H1 (cell line): ENCODE results near the gene ZNF581. TPM values are rescaled to one million over a fixed set of nuclear protein-coding genes. Genes with fewer than 3 reads are reported as not detected.

Experiments used
- CTCF ChIA-PET: fragments of 300-600 bp; sonication (Branson Sonifier 250); formaldehyde crosslinking; loops from one replicate; lab custom pipeline; 2021; ENCODE audit not compliant: partially characterized antibody; lab: Charles Lee
- POLR2A ChIA-PET: fragments of 300-600 bp; sonication (Branson Sonifier 250); formaldehyde crosslinking; loops from one replicate; lab custom pipeline; 2021; ENCODE audit warnings: inconsistent platforms; ENCODE audit not compliant: partially characterized antibody; lab: Charles Lee
- DNase-seq, 2 experiments: peaks; one replicate each; pipeline versions ENCODE4 v3.0.0 to v3.0.0-alpha.2; 2010 to 2022; ENCODE audit warnings: low spot score in 2 of 2, low read depth in 1 of 2, mixed read lengths in 1 of 2
- FAIRE-seq: peaks from 2 replicates; lab custom pipeline; 2011; peaks lifted over from hg19 to GRCh38; lab: Jason Lieb, UNC
- H2AFZ ChIP-seq: 2 replicates; pipeline ENCODE4 v1.8.1; 2012; ENCODE audit warnings: low read length, inconsistent platforms
- H2AK5ac ChIP-seq: 2 replicates; pipeline ENCODE4 v1.6.1; 2013; ENCODE audit warnings: low read depth, low read length
- H2BK120ac ChIP-seq: replicated peaks from 2 replicates; pipeline ENCODE3; 2013; ENCODE audit warnings: low read depth, low read length, inconsistent platforms
- H2BK12ac ChIP-seq: 2 replicates; pipeline ENCODE4 v1.6.1; 2013; ENCODE audit warnings: low read depth, low read length
- H2BK15ac ChIP-seq: 2 replicates; pipeline ENCODE4 v1.6.1; 2013; ENCODE audit warnings: low read length
- H2BK20ac ChIP-seq: 2 replicates; pipeline ENCODE4 v1.6.1; 2013; ENCODE audit warnings: low read length
- H2BK5ac ChIP-seq: 2 replicates; pipeline ENCODE4 v1.6.1; 2013; ENCODE audit warnings: low read depth, low read length
- H3K14ac ChIP-seq: 2 replicates; pipeline ENCODE4 v1.6.1; 2013; ENCODE audit warnings: inconsistent platforms; ENCODE audit not compliant: insufficient read length
- H3K18ac ChIP-seq: 2 replicates; pipeline ENCODE4 v1.6.1; 2013; ENCODE audit warnings: low read length; ENCODE audit errors: extremely low read depth
- H3K23ac ChIP-seq: 2 replicates; pipeline ENCODE4 v1.6.1; 2013; ENCODE audit warnings: inconsistent platforms; ENCODE audit not compliant: insufficient read length
- H3K23me2 ChIP-seq: 2 replicates; pipeline ENCODE4 v1.6.1; 2013; ENCODE audit warnings: low read depth, low read length
- H3K27ac ChIP-seq: 2 replicates; pipeline ENCODE4 v1.6.1; 2011; ENCODE audit warnings: low read depth, low read length, inconsistent platforms
- H3K27me3 ChIP-seq, 4 experiments: replicated peaks in 1 of 4; 1 replicate in 1 of 4; 2 replicates in 3 of 4; pipeline versions ENCODE4 v1.6.1 to v1.8.1; 2011 to 2013; ENCODE audit warnings: low read length in 3 of 4, mild to moderate bottlenecking in 3 of 4, inconsistent platforms in 2 of 4, mixed read lengths in 2 of 4, moderate library complexity in 1 of 4; ENCODE audit not compliant: control insufficient read depth in 3 of 4, insufficient read depth in 3 of 4; ENCODE audit errors: extremely low read depth in 1 of 4
- H3K36me3 ChIP-seq, 4 experiments: 2 replicates each; pipeline versions ENCODE4 v1.6.1 to v1.8.1; 2011 to 2013; ENCODE audit warnings: mild to moderate bottlenecking in 4 of 4, low read length in 3 of 4, moderate library complexity in 2 of 4, control low read depth in 1 of 4, inconsistent platforms in 1 of 4; ENCODE audit not compliant: insufficient read depth in 4 of 4, control insufficient read depth in 2 of 4
- H3K4ac ChIP-seq: replicated peaks from 2 replicates; pipeline ENCODE3; 2013; ENCODE audit warnings: low read length, low read depth, mixed read lengths, inconsistent platforms; ENCODE audit not compliant: insufficient read length
- H3K4me1 ChIP-seq, 4 experiments: replicated peaks in 1 of 4; 1 replicate in 1 of 4; 2 replicates in 3 of 4; pipeline versions ENCODE4 v1.6.1 to v1.8.1; 2011 to 2013; ENCODE audit warnings: low read length in 3 of 4, inconsistent platforms in 2 of 4, mixed read lengths in 1 of 4; ENCODE audit not compliant: insufficient read depth in 4 of 4, control insufficient read depth in 3 of 4
- H3K4me2 ChIP-seq, 2 experiments: 2 replicates each; pipeline versions ENCODE4 v1.6.1 to v1.8.1; 2011 to 2013; ENCODE audit warnings: low read depth in 2 of 2, low read length in 2 of 2, control low read depth in 1 of 2, inconsistent platforms in 1 of 2, mild to moderate bottlenecking in 1 of 2; ENCODE audit not compliant: insufficient read depth in 1 of 2
- H3K4me3 ChIP-seq, 4 experiments: fragments of 200-600, 300-600 bp in 1 of 4; sonication (generic), shearing (Covaris generic), sonication (Bioruptor Twin) in 1 of 4; 2 replicates each; pipeline versions ENCODE4 v1.5.1 to v1.8.1; 2011 to 2016; ENCODE audit warnings: low read length in 4 of 4, low read depth in 3 of 4, control low read depth in 2 of 4, inconsistent platforms in 2 of 4, mild to moderate bottlenecking in 2 of 4, mixed read lengths in 1 of 4, moderate library complexity in 1 of 4; ENCODE audit not compliant: insufficient read depth in 2 of 4; ENCODE audit errors: extremely low read depth in 1 of 4
- H3K56ac ChIP-seq: replicated peaks from 2 replicates; pipeline ENCODE3; 2013; ENCODE audit warnings: low read depth, mild to moderate bottlenecking, mixed read lengths, low read length, inconsistent platforms; ENCODE audit not compliant: insufficient read length
- H3K79me1 ChIP-seq: 2 replicates; pipeline ENCODE4 v1.6.1; 2013; ENCODE audit warnings: low read depth, low read length, control low read depth
- H3K79me2 ChIP-seq, 2 experiments: 2 replicates each; pipeline versions ENCODE4 v1.6.1 to v1.8.1; 2012 to 2013; ENCODE audit warnings: low read length in 2 of 2, mild to moderate bottlenecking in 2 of 2, inconsistent platforms in 1 of 2; ENCODE audit not compliant: insufficient read depth in 2 of 2, control insufficient read depth in 1 of 2
- H3K9ac ChIP-seq, 4 experiments: replicated peaks in 1 of 4; 1 replicate in 1 of 4; 2 replicates in 3 of 4; pipeline versions ENCODE4 v1.6.1 to v1.8.1; 2011 to 2013; ENCODE audit warnings: low read depth in 3 of 4, low read length in 3 of 4, control low read depth in 2 of 4, mild to moderate bottlenecking in 2 of 4, moderate library complexity in 2 of 4, inconsistent platforms in 1 of 4; ENCODE audit errors: extremely low read depth in 1 of 4
- H3K9me3 ChIP-seq, 2 experiments: 2 replicates each; pipeline versions ENCODE4 v1.6.1 to v1.8.1; 2012 to 2013; ENCODE audit warnings: mild to moderate bottlenecking in 2 of 2, moderate library complexity in 2 of 2, control low read depth in 1 of 2, inconsistent platforms in 1 of 2, low read depth in 1 of 2, low read length in 1 of 2, mixed read lengths in 1 of 2; ENCODE audit not compliant: insufficient read depth in 2 of 2
- H4K20me1 ChIP-seq, 2 experiments: replicated peaks in 1 of 2; 2 replicates each; pipeline versions ENCODE3 to v1.8.1; 2011 to 2013; ENCODE audit warnings: inconsistent platforms in 2 of 2, low read length in 2 of 2, mild to moderate bottlenecking in 1 of 2; ENCODE audit not compliant: insufficient read depth in 2 of 2, control insufficient read depth in 1 of 2
- H4K5ac ChIP-seq: 2 replicates; pipeline ENCODE4 v1.6.1; 2013; ENCODE audit warnings: low read length, low read depth, mixed read lengths, inconsistent platforms; ENCODE audit not compliant: insufficient read length
- H4K8ac ChIP-seq: 2 replicates; pipeline ENCODE4 v1.8.0; 2013; ENCODE audit warnings: mild to moderate bottlenecking, moderate library complexity, low read length, inconsistent platforms; ENCODE audit not compliant: insufficient read depth; ENCODE audit errors: extremely low read depth
- H4K91ac ChIP-seq: replicated peaks from 2 replicates; pipeline ENCODE3; 2013; ENCODE audit warnings: low read length, mixed read lengths, inconsistent platforms; ENCODE audit not compliant: insufficient read length
- CHD1 ChIP-seq: IDR thresholded peaks from 2 replicates; pipeline ENCODE4 v1.6.1; 2012; ENCODE audit warnings: low read depth, low read length, improper control_type of control experiment
- EP300 ChIP-seq, 2 experiments: IDR thresholded peaks; 1 replicate in 1 of 2; 2 replicates in 1 of 2; pipeline ENCODE4 v1.6.1; 2011 to 2012; ENCODE audit warnings: low read depth in 2 of 2, low read length in 2 of 2, mild to moderate bottlenecking in 2 of 2, borderline replicate concordance in 1 of 2, inconsistent platforms in 1 of 2, moderate library complexity in 1 of 2
- JUN ChIP-seq: IDR thresholded peaks from 2 replicates; pipeline ENCODE4 v1.6.1; 2011; ENCODE audit warnings: low read depth, mild to moderate bottlenecking, improper control_type of control experiment, low read length
- KDM5A ChIP-seq: fragments of 200-600 bp; IDR thresholded peaks from 2 replicates; pipeline ENCODE4 v1.7.1; 2012; ENCODE audit warnings: mild to moderate bottlenecking, low read length, inconsistent platforms, mixed read lengths
- MAFK ChIP-seq: IDR thresholded peaks from 2 replicates; pipeline ENCODE4 v1.6.1; 2012; ENCODE audit warnings: low read depth, mild to moderate bottlenecking, improper control_type of control experiment, low read length
- POU5F1 ChIP-seq: IDR thresholded peaks from 2 replicates; pipeline ENCODE4 v1.6.1; 2011; ENCODE audit warnings: low read depth, mild to moderate bottlenecking, low read length, moderate library complexity
- SIN3A ChIP-seq, 2 experiments: IDR thresholded peaks in 1 of 2; conservative IDR thresholded peaks in 1 of 2; 2 replicates each; pipeline ENCODE4 v1.6.1; 2011 to 2012; ENCODE audit warnings: low read length in 2 of 2, improper control_type of control experiment in 1 of 2, low read depth in 1 of 2, mild to moderate bottlenecking in 1 of 2
- SIRT6 ChIP-seq: IDR thresholded peaks from one replicate; pipeline ENCODE4 v1.7.1; 2012; ENCODE audit warnings: low read length, inconsistent platforms
- SP1 ChIP-seq: IDR thresholded peaks from 2 replicates; pipeline ENCODE4 v1.6.1; 2011; ENCODE audit warnings: low read depth, low read length
- SRF ChIP-seq: IDR thresholded peaks from 2 replicates; pipeline ENCODE4 v1.6.1; 2011; ENCODE audit warnings: mild to moderate bottlenecking, low read depth, low read length, moderate library complexity
- TCF12 ChIP-seq: IDR thresholded peaks from 2 replicates; pipeline ENCODE4 v1.6.1; 2011; ENCODE audit warnings: low read depth, mild to moderate bottlenecking, low read length
- WGBS, 2 experiments: shearing (Covaris generic) in 1 of 2; methylation state at CpG; one replicate each; pipeline versions ENCODE4 v1.1.6 to v1.1.7; 2013 to 2015; ENCODE audit warnings: low lambda C conversion rate in 2 of 2, mixed read lengths in 2 of 2, inconsistent platforms in 1 of 2, low coverage in 1 of 2, missing lambda C conversion rate in 1 of 2; ENCODE audit not compliant: insufficient replicate concordance in 2 of 2, insufficient coverage in 1 of 2, insufficient read length in 1 of 2; ENCODE audit errors: extremely low coverage in 1 of 2, missing lambda C conversion rate in 1 of 2; 5-methylcytosine and 5-hydroxymethylcytosine counted together
- polyA plus RNA-seq, 7 experiments: library from polyadenylated mRNA; depleted of rRNA in 3 of 7; stranded (reverse) in 5 of 7; unstranded in 2 of 7; fragments of >200 nt in 5 of 7; fragments of 200-250 nt in 2 of 7; gene quantifications; 1 replicate in 5 of 7; 2 replicates in 1 of 7; 4 replicates in 1 of 7; pipeline versions ENCODE4 v1.2.1 to v1.2.3, GENCODE V29; 2011 to 2013; ENCODE audit warnings: missing spikeins in 2 of 7, mixed read lengths in 2 of 7
- total RNA-seq: library from RNA; stranded (reverse); fragmentation: NEBNext Ultra II Directional; extraction: Animal tissue kit (Norgen Biotek cat#: 25700); gene quantifications from 2 replicates; pipeline ENCODE4 v1.2.1, GENCODE V29; 2021
- TF ChIP-seq, protein P1 (sequence below): IDR thresholded peaks from 2 replicates; pipeline ENCODE4 v1.6.1; 2012; ENCODE audit warnings: inconsistent platforms

Gene ZNF581
- total and polyA plus RNA-seq, 2 of the 8 experiments (the other 6 are each of a cell fraction or from before 2014, with no cell fraction given): 73.0 to 76.1 TPM

DNA sequence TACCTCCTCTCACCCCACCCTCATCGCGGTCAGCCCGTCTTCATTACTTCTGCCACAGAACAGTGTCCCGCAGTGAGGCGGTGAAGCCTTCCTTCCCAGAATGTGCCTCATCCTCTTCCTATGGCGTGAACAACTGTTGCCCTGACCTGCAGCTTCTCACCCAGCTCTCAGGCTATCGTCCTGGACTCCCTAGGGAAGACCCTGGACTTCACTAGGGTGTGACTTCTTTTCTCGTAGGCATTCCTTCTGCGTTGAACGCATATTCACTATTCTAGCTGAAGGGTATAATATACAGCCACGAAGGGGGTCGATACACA is 37.0 kb upstream of the ZNF581 start:
- Histone ChIP-seq H3K4me2 (peak overlapping the region; percentile 61 to 93), H3K23ac (no peak overlapping the region), H4K20me1 (peaks cover 2 to 24% of the 10 kb centered on the region in 2 experiments), H2BK120ac (no peak overlapping the region), H2BK15ac (no peak overlapping the region; the same call in 1 of the 2 replicates), H3K79me1 (peaks cover 4% of the 10 kb centered on the region; the same call in 1 of the 2 replicates), H3K14ac (no peak overlapping the region), H2BK5ac (0 out of 2 replicates have a peak overlapping the region, but pooled peaks have one; percentile 67), H3K23me2 (peaks cover 10% of the 10 kb centered on the region), H3K27me3 (no peaks in the 10 kb centered on the region), H3K56ac (no peak overlapping the region), H4K91ac (no peak overlapping the region), H4K5ac (peak overlapping the region; percentile 37), H3K27ac (no peak overlapping the region), H3K9ac (peak overlapping the region; percentile 13 to 66 (median 58); a peak in 6 of 7 replicates), H3K18ac (no peak overlapping the region; the same call in 1 of the 2 replicates), H3K36me3 (peaks cover 0 to 3% (median 0%) of the 10 kb centered on the region in 4 experiments; a peak in 1 of 8 replicates), H4K8ac (no peak overlapping the region), H3K4ac (no peak overlapping the region), H2AK5ac (no peak overlapping the region), H3K79me2 (peaks cover 0 to 8% of the 10 kb centered on the region in 2 experiments; a peak in 1 of 4 replicates), H2AFZ (no peak overlapping the region), H2BK20ac (no peak overlapping the region), H3K9me3 (no peaks in the 10 kb centered on the region), H2BK12ac (no peak overlapping the region), H3K4me1 (peaks cover 0 to 9% (median 5%) of the 10 kb centered on the region in 4 experiments; a peak in 5 of 7 replicates), H3K4me3 (peak overlapping the region; percentile 54 to 93 (median 88); a peak in 7 of 8 replicates)
- 32% methylated on average over 12 of the region's 12 CpGs; no CpG with 5 or more reads in 1 of the 2 experiments for WGBS, 2 experiments
- POLR2A ChIA-PET: interaction anchor here (0.6 to 3.6 kb wide), 14 partner anchors 11 to 92 kb away, joined by 3 to 25 read pairs (median 4); partner anchors contain the start of genes U2AF2, ZNF579 and ZNF784
- no peak for DNase-seq
- TF ChIP-seq SP1: no peak
- no peak for TF ChIP-seq SIRT6
- TF ChIP-seq TCF12: no peak
- TF ChIP-seq MAFK: no peak
- no peak for TF ChIP-seq KDM5A
- no peak for TF ChIP-seq SIN3A (conservative IDR thresholded peaks at IDR 0.05 in 1 of 2, IDR thresholded peaks at IDR 0.05 in 1 of 2; ENCODE audit: low read depth in 1 of 2, low read length in 2 of 2)
- TF ChIP-seq JUN: no peak
- TF ChIP-seq CHD1: no peak
- TF ChIP-seq SRF: no peak
- TF ChIP-seq EP300 (IDR thresholded peaks at IDR 0.05; ENCODE audit: borderline replicate concordance in 1 of 2, low read depth in 2 of 2, low read length in 2 of 2): no peak
- no peak for TF ChIP-seq POU5F1
- TF ChIP-seq, protein P1, sequence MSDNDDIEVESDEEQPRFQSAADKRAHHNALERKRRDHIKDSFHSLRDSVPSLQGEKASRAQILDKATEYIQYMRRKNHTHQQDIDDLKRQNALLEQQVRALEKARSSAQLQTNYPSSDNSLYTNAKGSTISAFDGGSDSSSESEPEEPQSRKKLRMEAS: no peak
- CTCF ChIA-PET: interaction anchor here (0.6 to 2.3 kb wide), 27 partner anchors 8 to 447 kb away, joined by 3 to 22 read pairs (median 5); partner anchors contain the start of genes NAT14 and ZNF784
- FAIRE-seq: no peak
